Fibroblast of skin of abdomen (primary cell): ENCODE results near the gene ACOT6. TPM values are rescaled to one million over a fixed set of nuclear protein-coding genes. Genes with fewer than 3 reads are reported as not detected.
"Not testable (repeated sequence)": the region's sequence is repeated elsewhere in the genome, so short reads cannot be mapped to it uniquely, and the experiment has no call there.

Source experiments
- DNase-seq: peaks from one replicate; pipeline ENCODE4 v3.0.0-alpha.2; 2013
- polyA plus RNA-seq, 2 experiments: library from polyadenylated mRNA; unstranded; fragments of 120-200 nt; gene quantifications; one replicate each; pipeline ENCODE4 v1.2.1, GENCODE V29; 2013; ENCODE audit not compliant: insufficient read length in 2 of 2

ACOT6 gene, protein sequence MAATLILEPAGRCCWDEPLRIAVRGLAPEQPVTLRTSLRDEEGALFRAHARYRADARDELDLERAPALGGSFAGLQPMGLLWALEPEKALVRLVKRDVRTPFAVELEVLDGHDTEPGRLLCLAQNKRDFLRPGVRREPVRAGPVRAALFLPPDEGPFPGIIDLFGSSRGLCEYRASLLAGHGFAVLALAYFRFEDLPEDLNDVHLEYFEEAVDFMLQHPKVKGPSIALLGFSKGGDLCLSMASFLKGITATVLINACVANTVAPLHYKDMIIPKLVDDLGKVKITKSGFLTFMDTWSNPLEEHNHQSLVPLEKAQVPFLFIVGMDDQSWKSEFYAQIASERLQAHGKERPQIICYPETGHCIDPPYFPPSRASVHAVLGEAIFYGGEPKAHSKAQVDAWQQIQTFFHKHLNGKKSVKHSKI
- not detected for polyA plus RNA-seq (2013, experiment 1 of 2; ENCODE audit: insufficient read length)
- not detected for polyA plus RNA-seq (2013, experiment 2 of 2; ENCODE audit: insufficient read length)

DNA sequence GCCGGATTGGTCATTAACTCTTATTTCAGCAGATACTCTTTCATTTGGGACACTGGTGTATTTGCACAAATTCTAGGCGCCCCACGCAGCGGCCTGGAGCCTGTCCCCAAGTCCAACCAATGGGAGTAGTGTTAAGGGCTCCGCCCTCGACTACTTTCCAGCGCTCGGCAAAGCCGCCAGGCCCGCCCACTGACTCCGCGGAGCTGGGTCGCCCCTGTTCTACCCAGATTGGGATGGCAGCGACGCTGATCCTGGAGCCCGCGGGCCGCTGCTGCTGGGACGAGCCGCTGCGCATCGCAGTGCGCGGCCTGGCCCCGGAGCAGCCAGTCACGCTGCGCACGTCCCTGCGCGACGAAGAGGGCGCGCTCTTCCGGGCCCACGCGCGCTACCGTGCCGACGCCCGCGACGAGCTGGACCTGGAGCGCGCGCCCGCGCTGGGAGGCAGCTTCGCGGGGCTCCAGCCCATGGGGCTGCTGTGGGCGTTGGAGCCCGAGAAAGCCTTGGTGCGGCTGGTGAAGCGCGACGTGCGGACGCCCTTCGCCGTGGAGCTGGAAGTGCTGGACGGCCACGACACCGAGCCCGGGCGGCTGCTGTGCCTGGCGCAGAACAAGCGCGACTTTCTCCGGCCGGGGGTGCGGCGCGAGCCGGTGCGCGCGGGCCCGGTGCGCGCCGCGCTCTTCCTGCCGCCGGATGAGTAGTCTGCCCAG, at the start of gene ACOT6:
Gene ACOT6, plus strand, starts transcription at position 179 of the 707 bp plus-strand sequence. Its CDS starts 55 bp downstream, at position 234.
- DNase-seq: peak; percentile 62

DNA sequence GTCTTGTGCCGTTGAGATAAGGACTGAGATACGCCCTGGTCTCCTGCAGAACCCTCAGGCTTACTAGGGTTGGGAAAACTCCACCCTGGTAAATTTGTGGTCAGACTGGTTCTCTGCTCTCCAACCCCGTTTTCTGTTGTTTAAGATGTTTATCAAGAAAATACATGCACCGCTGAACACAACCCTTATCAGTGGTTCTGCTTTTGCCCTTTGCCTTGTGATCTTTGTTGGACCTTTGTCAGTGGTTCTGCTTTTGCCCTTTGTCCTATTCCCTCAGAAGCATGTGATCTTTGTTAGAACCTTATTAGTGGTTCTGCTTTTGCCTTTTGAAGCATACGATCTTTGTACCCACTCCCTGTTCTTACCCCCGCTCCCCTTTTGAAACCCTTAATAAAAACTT, 49.6 kb upstream of the ACOT6 start:
- not testable (repeated sequence) for DNase-seq

DNA sequence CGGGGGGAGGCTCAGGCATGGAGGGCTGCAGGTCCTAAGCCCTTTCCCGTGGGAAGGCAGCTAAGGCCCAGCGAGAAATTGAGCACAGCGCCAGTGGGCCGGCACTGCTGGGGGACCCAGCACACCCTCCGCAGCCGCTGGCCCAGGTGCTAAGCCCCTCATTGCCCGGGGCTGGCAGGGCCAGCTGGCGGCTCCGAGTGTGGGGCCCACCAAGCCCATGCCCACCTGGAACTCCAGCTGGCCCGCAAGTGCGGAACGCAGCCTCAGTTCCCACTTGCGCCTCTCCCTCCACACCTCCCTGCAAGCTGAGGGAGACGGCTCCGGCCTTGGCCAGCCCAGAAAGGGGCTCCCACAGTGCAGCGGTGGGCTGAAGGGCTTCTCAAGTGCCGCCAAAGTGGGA, 45.9 kb upstream of the ACOT6 start:
- DNase-seq: not testable (repeated sequence)

DNA sequence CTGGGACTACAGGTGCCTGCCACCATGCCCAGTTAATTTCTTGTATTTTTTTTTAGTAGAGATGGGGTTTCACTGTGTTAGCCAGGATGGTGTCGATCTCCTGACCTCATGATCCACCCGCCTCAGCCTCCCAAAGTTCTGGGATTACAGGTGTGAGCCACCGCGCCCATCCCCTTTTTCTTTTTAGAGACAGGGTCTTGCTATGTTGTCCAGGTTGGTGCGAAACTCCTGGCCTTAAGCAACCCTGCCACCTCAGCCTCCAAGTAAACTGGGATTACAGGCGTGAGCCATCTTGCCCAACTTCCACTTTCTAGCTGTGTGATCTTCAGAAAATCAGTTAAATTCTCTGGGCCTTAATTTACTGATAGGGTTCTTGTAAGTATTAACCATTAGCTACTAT, 45.4 kb upstream of the ACOT6 start:
- not testable (repeated sequence) for DNase-seq

DNA sequence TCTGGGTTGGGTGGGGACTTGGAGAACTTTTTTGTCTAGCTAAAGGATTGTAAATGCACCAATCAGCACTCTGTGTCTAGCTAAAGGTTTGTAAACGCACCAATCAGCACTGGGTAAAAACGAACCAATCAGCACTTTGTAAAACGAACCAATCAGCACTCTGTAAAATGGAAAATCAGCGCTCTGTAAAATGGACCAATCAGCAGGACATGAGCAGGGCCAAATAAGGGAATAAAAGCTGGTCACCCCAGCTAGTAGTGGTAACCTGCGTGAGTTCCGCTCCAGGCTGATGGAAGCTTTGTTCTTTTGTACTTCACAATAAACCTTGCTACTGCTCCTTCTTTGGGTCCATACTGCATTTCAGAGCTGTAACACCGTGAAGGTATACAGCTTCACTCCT, 45.0 kb upstream of the ACOT6 start:
- DNase-seq: no peak

DNA sequence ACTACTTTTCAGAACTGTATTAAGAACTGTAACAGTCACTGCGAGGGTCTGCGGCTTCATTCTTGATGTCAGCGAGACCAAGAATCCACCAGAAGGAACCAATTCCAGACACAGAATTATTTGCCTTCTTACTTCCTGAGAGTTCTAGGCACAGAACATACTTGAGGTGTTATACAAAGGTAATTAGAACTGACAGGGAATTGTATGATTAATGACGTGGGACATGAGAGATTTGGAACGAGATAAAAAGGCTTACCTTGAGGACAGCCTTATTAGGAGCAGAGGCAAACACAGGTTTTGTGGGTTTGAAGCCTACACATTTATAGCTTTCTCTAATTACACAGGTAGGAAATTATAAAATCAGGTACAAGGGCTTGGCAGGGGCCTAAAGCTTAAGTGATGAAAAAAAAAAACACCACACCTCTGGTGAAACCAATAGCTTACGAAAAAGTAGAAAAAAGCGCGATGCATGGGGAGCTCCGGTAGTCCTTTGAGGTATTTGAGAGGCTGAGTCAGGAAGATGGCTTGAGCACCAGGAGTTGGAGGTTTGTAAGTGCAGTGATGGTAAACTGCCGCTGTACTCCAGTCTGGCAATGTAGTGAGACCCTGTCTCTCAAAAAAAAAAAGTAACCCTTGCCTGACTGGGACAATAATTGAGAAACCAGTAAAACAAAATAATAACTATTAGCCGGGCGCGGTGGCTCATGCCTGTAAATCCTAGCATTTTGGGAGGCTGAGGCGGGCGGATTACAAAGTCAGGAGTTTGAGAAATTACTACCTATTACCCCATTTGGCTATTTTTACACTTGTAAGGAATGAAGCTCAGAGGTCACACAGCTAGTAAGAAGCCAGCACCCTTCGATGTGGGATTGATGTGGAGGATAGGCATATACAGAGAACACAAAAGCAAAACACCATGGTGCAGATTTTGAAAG, 44.1 kb upstream of the ACOT6 start:
- peak; percentile 38 for DNase-seq

DNA sequence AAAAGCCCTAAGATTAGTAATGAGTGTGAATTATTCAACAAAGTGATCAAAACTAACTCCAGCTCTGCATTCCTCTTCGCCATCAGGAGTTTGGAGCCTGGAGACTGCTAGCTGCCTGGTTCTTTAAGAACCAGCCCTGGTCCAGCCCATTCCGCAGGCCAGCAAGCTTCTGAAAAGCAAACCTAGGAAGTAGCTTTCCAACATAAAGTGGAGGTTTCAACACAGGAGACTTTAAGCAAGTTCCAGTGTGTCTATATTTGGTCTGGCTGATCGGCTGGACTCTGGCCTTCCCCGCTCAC, 43.5 kb upstream of the ACOT6 start:
- DNase-seq: not testable (repeated sequence)

DNA sequence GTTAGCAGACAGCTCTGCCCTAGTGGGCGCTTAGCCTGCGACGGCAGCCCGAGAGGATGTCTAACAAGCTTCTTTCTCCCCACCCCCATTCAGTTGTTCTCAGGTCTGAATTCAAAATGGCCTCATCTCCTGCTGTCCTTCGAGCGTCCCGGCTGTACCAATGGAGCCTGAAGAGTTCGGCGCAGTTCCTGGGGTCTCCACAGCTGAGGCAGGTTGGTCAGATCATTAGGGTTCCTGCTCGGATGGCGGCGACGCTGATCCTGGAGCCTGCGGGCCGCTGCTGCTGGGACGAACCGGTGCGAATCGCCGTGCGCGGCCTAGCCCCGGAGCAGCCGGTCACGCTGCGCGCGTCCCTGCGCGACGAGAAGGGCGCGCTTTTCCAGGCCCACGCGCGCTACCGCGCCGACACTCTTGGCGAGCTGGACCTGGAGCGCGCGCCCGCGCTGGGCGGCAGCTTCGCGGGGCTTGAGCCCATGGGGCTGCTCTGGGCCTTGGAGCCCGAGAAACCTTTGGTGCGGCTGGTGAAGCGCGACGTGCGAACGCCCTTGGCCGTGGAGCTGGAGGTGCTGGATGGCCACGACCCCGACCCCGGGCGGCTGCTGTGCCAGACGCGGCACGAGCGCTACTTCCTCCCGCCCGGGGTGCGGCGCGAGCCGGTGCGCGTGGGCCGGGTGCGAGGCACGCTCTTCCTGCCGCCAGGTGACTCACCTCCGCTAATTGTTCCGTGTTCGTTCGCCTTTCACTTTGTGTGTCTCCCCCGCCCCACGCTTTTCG, 42.9 kb upstream of the ACOT6 start, which contains the start of gene ACOT2:
Gene ACOT2, plus strand, starts transcription at position 29 of the 774 bp plus-strand sequence. Its CDS starts 28 bp downstream, at position 57.
- DNase-seq: peak; percentile 93

DNA sequence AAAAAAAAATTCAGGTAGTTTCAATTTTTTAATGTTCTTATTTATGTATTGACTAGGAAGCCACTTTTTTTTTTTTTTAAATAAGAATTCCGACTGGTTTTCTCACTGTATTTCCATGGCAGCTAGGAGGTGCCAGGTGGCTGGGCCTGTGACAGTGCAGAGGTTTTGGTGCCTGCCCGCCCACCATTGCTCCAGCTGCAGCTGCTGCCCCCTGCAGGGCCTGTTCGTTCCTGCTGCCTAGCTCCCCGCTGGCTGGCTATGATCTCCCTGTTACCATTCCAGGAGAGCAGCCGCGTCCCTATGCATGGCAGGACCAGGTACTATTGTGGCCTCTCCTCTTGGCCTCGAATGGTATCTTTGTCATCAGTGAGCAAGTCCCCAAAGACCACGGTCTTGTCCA, 41.4 kb upstream of the ACOT6 start:
- DNase-seq: not testable (repeated sequence)

DNA sequence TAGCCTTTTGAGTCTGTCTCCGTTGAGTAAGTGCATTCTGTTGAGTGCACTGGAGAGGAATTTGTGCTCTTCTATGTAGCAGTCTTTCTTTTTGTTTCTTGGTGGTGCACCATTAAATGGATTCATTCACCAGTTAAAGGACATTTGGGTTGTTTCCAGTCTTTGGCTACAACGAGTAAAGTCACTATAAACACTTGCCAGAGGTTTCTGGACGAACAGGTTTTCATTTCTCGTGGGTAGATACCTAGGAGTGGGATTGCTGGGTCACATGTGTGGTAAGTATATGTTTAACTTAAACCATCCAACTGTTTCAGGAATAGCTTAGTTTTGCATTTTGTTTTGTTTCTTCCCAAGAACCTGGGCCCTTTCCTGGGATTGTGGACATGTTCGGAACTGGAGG, 39.3 kb upstream of the ACOT6 start:
- DNase-seq: not testable (repeated sequence)

DNA sequence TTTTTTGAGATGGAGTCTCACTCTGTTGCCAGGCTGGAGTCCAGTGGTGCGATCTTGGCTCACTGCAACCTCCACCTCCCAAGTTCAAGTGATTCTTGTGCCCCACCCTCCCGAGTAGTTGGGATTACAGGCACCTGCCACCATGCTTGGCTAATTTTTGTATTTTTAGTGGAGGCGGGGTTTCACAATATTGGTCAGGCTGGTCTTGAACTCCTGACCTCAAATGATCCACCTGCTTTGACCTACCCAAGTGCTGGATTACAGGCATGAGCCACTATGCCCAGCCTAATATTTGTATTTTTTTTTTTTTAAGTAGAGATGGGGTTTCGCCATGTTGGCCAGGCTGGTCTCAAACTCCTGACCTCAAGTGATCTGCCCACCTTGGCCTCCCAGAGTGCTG, 38.6 kb upstream of the ACOT6 start:
- not testable (repeated sequence) for DNase-seq

DNA sequence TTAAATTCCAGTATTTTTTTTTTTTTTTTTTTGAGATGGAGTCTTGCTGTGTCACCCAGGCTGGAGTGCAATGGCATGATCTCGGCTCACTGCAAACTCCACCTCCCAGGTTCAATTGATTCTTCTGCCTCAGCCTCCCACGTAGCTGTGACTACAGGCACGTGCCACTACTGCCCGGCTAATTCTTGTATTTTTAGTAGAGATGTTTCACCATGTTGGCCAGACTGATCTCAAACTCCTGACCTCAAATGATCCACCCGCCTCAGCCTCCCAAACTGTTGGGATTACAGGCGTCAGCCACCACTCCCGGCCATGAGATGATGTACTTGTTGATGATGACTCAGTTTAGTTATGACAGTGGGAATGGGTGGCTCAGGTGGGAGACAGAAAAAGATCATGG, 38.1 kb upstream of the ACOT6 start:
- DNase-seq: not testable (repeated sequence)

DNA sequence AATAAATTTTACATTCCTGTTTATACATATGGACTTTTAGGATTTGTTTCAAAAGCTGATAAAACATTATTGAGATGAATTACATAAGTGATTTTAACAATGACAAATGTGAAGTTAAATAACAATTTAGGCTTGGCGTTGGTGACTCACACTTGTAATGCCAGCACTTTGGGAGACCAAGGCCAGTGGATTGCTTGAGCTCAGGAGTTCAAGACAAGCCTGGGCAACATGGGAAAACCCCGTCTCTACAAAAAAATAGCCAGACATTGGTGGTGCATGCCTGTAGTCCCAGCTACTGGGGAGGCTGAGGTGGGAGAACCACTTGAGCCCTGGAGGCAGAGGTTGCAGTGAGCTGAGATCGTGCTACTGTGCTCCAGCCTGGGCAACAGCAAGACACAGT, 35.9 kb upstream of the ACOT6 start:
- no peak for DNase-seq

DNA sequence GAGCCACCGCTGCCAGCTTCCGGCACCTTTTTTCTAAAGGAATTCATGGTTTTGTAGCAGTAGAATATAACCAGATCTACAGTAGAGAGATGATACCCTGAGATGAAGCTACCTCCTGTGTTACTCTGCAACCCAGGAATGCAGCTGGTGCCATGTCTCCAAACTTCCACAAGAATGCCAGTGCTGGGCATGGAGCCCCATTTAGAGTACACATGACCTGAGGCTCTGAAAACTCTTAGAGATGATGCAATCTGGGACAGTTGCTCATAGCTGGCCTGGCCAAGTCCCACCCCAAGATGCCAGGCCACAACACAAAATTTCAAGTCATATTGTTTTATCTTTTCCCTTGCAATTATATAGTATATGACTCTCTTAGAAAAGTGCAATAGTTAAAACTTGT, 35.1 kb upstream of the ACOT6 start:
- not testable (repeated sequence) for DNase-seq

DNA sequence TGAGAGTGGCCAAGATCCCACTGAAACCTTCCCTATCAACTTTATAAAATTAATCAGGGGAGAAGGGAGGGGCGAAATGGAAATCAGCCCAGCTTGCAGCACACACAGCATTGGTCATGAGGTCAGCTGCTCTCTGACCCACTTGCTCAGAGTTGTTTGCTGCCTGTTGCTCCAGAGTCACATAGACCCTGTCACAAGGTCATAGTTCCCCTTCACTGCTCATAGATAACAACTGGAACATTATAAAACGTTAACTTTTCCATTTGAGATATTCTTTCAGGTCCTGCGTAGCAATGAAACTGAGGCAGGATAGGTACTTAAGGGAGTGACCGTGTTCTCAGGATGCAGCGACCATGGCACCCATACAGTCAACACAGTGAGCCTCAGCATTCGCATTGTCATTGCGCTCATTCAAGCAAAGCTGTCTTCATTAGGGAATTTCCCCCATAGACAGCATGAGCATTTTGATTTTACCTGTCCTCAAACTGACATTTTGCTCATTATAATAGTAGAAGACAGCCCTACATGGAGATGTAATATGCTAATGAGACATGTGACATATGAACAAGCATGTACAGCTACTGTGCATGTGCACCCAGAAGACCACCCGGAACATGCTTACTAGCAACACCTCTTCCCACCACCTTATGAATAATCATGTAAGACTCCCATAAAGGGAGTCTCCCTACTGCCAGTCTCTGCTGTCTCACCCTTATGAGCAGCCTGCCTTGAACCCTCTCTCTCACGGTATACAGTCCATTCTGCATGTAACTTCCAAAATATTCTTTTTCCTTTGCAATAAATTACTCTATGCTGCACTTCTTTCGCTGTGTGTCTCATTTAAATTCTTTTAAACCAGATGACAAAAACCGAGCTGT, 30.0 kb upstream of the ACOT6 start:
- not testable (repeated sequence) for DNase-seq

DNA sequence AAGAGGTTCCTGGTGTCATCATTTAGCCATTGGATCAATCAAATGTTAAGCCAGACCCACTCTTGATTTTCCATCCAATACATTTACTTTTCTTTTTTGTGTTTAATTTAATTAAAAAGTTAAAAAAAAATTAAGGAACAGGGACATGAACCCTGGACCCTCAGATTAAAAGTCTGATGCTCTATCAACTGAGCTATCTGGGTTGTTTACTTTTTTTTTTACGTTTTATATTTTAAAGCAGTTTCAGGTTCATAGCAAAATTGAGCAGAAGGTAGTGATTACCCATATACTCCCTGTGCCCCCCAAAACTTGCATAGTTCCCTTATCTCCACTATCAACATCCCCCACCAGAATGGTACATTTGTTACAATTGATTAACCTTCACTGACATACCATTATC, 23.6 kb upstream of the ACOT6 start:
- no peak for DNase-seq

DNA sequence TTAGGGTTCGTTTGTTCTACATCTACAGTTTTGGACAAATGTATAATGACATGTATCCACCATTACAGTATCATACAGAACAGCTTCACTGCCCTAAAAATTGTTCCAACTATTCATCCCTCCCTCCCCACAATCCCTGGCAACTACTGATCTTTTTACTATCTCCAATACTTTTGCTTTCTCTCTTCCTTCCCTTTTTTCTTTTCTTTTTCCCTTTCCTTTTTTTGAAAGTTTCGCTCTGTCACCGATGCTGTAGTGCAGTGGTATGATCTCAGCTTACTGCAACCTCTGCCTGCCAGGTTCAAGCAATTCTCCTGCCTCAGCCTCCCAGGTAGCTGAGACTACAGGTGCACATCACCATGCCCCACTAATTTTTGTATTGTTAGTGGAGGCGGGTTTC, 23.2 kb upstream of the ACOT6 start:
- no peak for DNase-seq

DNA sequence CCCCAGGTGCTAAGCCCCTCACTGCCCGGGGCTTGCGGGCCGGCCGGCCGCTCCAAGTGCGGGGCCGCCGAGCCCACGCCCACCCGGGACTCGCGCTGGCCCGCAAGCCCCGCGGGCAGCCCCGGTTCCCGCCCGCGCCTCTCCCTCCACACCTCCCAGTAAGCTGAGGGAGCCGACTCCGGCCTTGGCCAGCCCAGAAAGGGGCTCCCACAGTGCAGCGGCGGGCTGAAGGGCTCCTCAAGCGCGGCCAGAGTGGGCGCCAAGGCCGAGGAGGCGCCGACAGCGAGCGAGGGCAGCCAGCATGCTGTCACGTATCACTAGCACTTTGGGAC, 21.7 kb upstream of the ACOT6 start:
- not testable (repeated sequence) for DNase-seq

DNA sequence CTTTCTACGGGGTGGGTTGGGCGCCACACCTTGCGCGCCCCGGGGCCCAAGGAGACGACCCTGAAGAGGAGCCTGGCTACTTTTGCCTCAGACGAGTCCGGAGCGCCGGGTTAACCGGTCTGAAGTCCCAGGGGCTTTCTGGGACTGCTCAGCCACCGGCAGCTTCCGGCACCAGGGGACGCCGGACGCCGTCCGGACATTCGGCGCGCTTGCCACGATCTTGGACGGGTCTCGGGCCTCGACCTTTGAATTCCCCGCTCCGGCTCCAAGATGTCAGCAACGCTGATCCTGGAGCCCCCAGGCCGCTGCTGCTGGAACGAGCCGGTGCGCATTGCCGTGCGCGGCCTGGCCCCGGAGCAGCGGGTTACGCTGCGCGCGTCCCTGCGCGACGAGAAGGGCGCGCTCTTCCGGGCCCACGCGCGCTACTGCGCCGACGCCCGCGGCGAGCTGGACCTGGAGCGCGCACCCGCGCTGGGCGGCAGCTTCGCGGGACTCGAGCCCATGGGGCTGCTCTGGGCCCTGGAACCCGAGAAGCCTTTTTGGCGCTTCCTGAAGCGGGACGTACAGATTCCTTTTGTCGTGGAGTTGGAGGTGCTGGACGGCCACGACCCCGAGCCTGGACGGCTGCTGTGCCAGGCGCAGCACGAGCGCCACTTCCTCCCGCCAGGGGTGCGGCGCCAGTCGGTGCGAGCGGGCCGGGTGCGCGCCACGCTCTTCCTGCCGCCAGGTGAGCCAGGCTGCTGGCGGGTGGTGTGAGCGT, 20.4 kb upstream of the ACOT6 start, which contains the start of gene ACOT4:
Gene ACOT4, plus strand, starts transcription at position 184 of the 760 bp plus-strand sequence. Its CDS starts 87 bp downstream, at position 271.
- no peak for DNase-seq

DNA sequence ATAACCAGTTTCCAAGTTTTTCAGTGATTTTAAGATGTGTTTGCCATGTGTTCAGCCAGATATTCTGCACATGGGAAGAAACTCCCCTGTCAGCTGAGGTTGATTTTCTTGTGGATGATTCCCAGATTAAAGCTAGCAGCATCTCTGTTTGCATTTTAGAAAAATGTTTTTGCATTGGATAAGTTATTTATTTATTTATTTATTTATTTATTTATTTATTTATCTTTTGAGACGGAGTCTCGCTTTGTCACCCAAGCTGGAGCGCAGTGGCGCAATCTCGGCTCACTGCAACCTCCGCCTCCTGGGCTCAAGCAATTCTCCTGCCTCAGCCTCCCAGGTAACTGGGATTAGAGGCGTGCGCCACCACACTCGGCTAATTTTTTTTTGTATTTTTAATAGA, 17.8 kb upstream of the ACOT6 start:
- no peak for DNase-seq
